Measurements from ENCODE around the gene LRP2BP.

LRP2BP gene

DNA sequence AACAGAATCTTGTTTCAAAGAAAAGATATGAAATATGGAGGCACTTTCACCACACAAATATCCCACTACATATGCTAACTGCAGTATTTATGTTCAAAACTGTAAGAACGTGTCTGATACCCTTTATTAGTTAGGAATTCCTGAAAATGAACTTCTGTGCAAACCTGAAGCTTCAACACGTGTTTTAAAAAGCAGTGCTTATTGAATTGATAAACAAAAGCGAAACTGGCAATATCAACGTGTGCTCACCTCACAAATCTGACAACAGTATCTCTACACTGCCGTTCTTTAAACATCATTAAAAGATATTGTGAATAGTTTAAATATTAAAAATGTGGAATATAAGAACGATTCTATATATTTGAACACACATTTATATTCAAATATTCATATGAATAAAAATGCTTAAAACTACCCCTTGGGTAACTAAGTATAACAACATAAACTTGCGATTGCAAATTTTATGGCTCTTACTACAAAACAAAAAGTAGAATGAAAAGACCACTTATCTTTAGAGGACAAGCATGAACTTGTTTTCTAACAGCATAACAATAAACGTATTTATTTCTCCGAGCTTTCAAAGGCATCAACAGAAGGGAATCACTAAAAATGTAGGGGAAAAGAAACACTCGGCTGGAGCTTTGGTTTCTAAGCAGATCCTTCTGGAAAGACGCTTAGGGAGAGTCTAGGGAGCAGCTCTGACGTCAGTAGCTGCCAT, at the start of gene LRP2BP:
LRP2BP (minus strand) TSS at position 687 of the 718 bp plus-strand sequence. CDS start 17,738 bp downstream, outside the sequence.
- DNase-seq, result peak; percentile 62

DNA sequence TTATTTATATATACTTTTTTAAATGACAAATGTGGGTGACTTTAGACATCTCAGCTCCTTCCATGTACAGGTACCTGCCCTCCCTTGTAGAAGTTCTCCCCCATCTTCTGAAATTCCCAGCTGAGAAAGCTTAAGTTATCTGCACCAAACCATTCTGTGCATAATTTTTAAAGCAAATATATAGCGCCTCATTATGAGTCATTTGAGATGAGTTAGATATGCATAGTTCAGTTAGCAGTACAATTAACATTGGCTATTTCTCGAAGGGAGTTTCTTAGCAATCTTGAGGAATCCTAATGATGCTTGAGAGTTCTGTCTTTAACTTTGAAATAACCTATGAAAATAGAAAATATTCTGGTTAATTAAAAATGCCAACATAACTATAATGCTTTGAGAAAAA, 49.5 kb upstream of the LRP2BP start:
- DNase-seq, result no peak

- DNase-seq, result no peak
Measured at GRCh38 chr4:185441479-185441878, 45.8 kb upstream of the LRP2BP start.

GRCh38 chr4:185437809-185438208, 42.1 kb upstream of the LRP2BP start:
- DNase-seq, result no peak

DNA sequence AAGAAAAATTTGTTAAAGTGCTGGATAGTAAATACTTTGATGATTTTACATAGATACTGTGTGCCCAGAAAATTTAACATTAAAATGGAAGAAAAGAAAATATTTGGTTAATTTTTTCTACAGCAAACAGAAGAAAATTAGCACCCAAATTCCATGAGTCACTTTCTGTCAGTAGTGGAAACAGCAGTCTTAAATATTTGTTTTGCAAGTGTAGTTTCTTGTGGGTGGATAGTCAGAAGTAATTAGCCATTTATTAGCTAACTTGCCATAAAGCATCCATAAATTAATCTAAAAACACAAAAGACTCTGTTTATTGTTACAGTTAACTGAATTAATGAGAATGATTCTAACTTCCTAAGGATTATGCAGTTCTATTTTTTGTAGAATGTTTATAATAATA, 39.7 kb upstream of the LRP2BP start:
- DNase-seq, result no peak

- DNase-seq, result no peak
Measured at GRCh38 chr4:185429660-185430059, 33.9 kb upstream of the LRP2BP start.

DNA sequence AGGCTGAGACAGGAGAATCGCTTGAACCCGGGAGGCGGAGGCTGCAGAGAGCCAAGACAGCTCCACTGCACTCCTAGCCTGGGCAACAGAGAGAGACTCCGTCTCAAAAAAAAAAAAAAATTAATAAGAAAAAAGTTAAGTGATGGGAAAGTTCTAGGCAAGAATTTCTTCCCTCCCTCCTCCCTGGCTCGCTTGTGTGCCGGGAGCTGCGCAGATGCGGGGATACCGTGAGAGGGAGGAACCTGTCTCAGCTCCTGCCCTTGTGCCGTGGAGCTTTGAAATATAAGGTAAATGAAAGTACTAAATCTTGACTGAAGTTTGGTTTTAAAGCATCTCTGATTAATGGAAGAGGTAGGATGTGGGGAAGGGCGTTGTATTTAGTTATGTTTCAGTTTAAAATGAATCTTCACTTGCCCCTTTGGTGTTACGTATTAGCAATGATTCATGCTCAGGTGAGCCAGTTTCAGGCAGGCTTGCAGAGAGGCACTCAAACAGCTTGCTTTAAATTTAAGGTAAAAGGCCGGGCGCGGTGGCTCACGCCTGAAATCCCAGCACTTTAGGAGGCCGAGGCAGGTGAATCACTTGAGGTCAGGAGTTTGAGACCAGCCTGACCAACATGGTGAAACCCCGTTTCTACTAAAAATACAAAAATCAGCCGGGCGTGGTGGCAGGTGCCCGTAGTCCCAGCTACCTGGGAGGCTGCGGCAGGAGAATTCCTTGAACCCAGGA, 31.4 kb upstream of the LRP2BP start:
- DNase-seq, result no peak

DNA sequence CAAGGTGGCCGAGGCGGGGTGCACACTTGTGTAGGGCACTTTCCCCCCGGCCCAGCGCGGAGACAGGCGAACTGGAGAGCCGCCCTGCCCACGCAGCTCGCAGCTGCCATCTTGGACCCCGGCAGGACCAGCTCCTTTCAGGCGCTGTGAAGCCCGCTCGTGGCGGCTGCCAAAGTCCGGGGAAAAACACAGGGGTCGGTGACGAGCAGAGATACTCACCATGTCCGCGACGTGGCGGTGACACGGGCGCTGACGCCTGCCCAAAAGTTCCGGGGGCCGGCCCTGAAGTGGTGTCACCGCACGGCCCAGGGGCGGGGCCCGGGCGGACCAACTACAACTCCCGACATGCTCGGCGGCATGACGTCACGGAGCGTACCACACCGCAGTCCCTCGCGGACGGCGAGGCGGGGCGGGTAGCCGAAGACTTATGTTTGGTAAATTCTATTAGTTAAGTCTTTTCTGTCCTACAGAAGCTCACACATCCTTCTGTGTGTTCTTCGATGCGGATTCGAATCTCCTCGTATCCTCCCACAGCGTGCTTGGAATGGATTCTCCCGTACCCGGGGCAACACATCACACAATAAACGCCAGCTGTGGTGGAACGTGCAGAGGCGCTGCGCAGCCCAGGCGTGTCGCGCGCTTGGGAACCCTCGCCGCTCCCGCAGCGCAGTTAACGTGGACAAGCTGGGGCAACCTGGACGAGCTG, 30.1 kb upstream of the LRP2BP start, which contains the start of gene UFSP2:
UFSP2 (minus strand) TSS at position 318 of the 706 bp plus-strand sequence; CDS start at position 222, 96 bp downstream.
- DNase-seq, result peak; percentile 73

DNA sequence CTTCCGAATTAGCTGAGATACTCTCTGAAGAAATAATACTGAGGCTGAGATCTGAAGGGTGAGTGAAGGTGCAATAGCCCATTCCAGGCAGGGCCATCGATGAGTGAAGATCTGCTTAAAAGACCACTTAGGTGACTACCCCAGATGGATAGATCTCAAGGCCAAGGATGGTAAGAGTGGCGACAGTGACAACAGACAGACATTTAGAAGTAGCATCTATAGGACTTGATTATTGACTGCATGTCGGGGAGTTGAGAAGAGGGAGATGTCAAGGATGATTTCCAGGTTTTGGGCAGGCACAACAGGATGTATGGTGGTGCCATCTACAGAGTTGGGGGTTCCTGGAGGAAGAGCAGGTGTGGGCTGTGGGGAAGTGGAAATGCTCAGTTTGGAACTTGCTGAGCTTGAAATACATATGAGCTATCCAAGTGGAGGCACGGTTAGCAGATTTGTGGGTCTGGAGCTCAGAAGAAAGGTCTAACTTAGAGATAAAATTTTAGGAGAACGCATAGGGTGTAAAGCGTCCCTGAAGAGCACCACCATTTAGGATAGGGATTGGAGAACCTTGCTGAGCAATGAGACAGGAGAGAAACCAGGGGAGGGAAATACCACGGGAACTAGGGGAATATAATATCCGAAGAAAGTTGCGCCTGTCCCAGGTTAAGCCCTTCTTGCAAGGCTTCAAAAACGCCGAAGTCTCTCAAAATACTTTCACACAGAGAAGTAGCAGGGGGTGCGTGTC, 29.4 kb upstream of the LRP2BP start:
- peak; percentile 30 for DNase-seq

GRCh38 chr4:185421366-185422124, 25.8 kb upstream of the LRP2BP start:
- DNase-seq, result no peak

- no peak for DNase-seq
Measured at GRCh38 chr4:185416955-185417354, 21.2 kb upstream of the LRP2BP start.

- no peak for DNase-seq
Measured at GRCh38 chr4:185412412-185412811, 16.7 kb upstream of the LRP2BP start.

- DNase-seq, result no peak
Measured at GRCh38 chr4:185411849-185412248, 16.1 kb upstream of the LRP2BP start.

GRCh38 chr4:185408432-185408831, 12.7 kb upstream of the LRP2BP start:
- DNase-seq, result no peak

DNA sequence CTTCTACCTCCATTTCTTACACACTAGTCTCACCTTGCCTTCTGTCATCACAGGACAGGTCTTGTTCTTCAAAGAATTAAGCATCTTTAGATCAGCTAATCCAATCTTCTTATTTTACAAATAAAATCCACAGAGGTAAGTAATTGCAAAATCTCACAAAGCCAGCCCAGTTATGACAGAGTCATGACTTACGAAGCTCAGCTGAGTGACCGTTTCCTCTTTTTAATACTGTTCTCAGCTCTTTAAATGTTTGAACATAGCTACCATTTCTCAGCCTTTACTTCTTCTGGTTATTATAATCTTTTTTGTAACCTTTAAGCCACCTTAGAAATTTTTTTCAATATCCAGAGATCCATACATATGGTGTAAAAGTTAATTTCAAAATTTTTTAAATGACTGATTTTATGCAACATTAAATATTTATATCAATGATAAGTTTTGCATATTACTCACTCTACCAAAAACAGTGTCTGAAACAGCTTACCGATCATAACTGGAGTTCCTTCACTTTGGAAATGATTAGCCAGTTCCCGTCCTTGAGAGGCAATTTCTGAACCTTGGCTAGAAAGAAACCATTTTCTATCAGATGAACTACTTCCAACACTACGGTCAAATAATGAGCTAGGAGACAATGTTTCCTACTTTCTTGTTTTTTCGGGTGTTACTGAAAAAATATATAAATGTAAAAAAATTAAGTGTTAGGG, 9.7 kb upstream of the LRP2BP start:
- DNase-seq, result no peak

DNA sequence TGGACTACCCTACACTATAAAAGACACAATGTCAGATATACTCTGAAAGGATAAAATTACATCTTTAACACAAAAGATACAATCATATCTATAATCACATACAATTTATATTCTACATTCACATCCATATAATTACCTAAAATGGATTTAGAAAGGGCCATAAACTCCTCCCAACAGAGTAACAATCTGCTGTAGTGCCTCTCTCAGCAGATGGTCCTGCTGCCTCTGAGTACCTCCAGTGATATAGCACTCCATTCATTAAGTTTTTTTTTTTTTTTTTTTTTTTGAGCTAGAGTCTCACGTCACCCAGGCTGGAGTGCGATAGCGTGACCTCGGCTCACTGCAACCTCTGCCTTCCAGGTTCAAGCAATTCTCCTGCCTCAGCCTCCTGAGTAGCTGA, 8.3 kb upstream of the LRP2BP start:
- peak; percentile 87 for DNase-seq

GRCh38 chr4:185399466-185399865, 3.7 kb upstream of the LRP2BP start:
- no peak for DNase-seq

DNA sequence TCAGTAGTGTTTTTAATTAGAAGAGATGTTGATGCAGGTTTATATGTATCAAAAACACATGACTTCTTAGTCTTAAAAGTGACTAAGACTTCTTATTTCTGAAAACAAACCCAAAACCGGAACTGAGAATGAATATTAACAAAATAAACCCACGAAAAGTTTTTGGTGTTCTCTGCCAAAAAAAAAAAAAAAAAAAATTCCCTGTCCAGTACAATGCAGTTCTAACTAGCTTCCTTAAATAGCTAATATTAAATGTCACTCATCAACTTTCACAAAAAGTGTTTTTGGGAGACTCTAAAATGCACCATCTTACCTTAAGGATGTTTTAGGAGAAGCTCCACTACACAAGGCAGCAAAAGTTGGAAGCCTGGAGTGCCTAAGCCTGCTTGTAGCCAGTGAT, 2.9 kb upstream of the LRP2BP start:
- DNase-seq, result no peak

DNA sequence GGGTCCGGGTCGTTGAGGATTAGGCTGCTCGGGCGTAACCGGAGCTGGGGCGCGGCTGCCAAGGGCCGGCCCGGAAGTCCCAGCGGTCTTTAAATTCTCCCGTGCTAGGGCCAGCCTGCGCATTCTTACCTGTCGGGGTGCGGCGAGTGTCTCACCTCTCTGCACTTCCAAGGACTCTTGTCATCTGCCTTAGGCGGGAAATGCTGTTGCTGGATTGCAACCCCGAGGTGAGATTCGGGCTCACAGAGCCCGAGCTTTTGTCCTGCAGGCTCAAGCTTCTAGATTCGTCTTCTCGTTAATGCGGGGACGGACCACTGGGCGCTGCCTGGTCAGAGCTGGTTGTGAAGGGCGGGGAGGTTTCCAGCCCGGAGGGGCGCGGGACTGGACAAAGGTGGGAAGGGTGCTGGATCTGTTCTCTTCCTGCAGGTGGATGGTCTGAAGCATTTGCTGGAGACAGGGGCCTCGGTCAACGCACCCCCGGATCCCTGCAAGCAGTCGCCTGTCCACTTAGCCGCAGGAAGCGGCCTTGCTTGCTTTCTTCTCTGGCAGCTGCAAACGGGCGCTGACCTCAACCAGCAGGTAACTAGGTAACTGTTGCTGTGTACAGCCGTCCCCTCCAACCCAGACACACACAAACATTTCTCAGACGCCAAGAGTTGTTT, 1.1 kb upstream of the LRP2BP start, which contains the start of gene ANKRD37:
ANKRD37 (plus strand) TSS at position 118 of the 662 bp plus-strand sequence; CDS start at position 201, 83 bp downstream.
- DNase-seq, result no peak

GRCh38 chr4:185395956-185396723, 416 bp upstream of the LRP2BP start:
- DNase-seq, result peak; percentile 91

All from NCI-H2171 treated with DMSO at 0.1 percent for 48 hours (cell line).